H9 (cell line): ENCODE measurements around the gene CAPN3. TPM values are rescaled to one million over a fixed set of nuclear protein-coding genes. Genes with fewer than 3 reads are reported as not detected.

Source experiments
- DNase-seq: peaks from one replicate; pipeline ENCODE4 v3.0.0-alpha.2; 2017
- H2AFZ ChIP-seq: one replicate; pipeline ENCODE4 v1.6.1; 2013; ENCODE audit warnings: mild to moderate bottlenecking, low read length, control low read depth, moderate library complexity
- H2AK5ac ChIP-seq: 2 replicates; pipeline ENCODE4 v1.6.1; 2013; ENCODE audit warnings: low read length, control low read depth, mixed read lengths; ENCODE audit not compliant: insufficient read length
- H2BK120ac ChIP-seq: one replicate; pipeline ENCODE4 v1.6.1; 2013; ENCODE audit warnings: low read depth, mild to moderate bottlenecking, low read length, control low read depth, inconsistent platforms; ENCODE audit not compliant: poor library complexity, severe bottlenecking
- H2BK12ac ChIP-seq: 2 replicates; pipeline ENCODE4 v1.6.1; 2013; ENCODE audit warnings: low read length, control low read depth, mixed read lengths, low read depth; ENCODE audit not compliant: insufficient read length
- H2BK15ac ChIP-seq: 2 replicates; pipeline ENCODE4 v1.6.1; 2013; ENCODE audit warnings: low read depth, low read length, control low read depth
- H2BK20ac ChIP-seq: one replicate; pipeline ENCODE4 v1.6.1; 2013; ENCODE audit warnings: low read depth, mild to moderate bottlenecking, low read length, control low read depth, inconsistent platforms; ENCODE audit not compliant: poor library complexity, severe bottlenecking
- H2BK5ac ChIP-seq: 2 replicates; pipeline ENCODE4 v1.6.1; 2013; ENCODE audit warnings: low read length, control low read depth, mixed read lengths; ENCODE audit not compliant: insufficient read length
- H3K14ac ChIP-seq: 2 replicates; pipeline ENCODE4 v1.6.1; 2013; ENCODE audit warnings: low read length, control low read depth; ENCODE audit not compliant: insufficient read depth
- H3K18ac ChIP-seq: 2 replicates; pipeline ENCODE4 v1.6.1; 2013; ENCODE audit warnings: low read depth, mild to moderate bottlenecking, mixed read lengths, low read length, control low read depth; ENCODE audit not compliant: insufficient read length
- H3K23ac ChIP-seq: 2 replicates; pipeline ENCODE4 v1.6.1; 2013; ENCODE audit warnings: low read length, control low read depth, mixed read lengths, low read depth; ENCODE audit not compliant: insufficient read length
- H3K23me2 ChIP-seq: 2 replicates; pipeline ENCODE4 v1.6.1; 2013; ENCODE audit warnings: low read depth, mild to moderate bottlenecking, mixed read lengths, low read length, control low read depth; ENCODE audit not compliant: insufficient read length, poor library complexity, severe bottlenecking
- H3K27ac ChIP-seq: 2 replicates; pipeline ENCODE4 v1.5.1; 2013; ENCODE audit warnings: low read length, control low read depth, mixed read lengths, low read depth; ENCODE audit not compliant: insufficient read length
- H3K27me3 ChIP-seq: 2 replicates; pipeline ENCODE4 v1.6.1; 2013; ENCODE audit warnings: low read length, control low read depth, inconsistent platforms; ENCODE audit not compliant: insufficient read depth
- H3K4ac ChIP-seq: 2 replicates; pipeline ENCODE4 v1.6.1; 2013; ENCODE audit warnings: low read depth, mild to moderate bottlenecking, control low read depth, inconsistent platforms, low read length, moderate library complexity
- H3K4me1 ChIP-seq: 2 replicates; pipeline ENCODE4 v1.6.1; 2013; ENCODE audit warnings: low read length, control low read depth, inconsistent platforms; ENCODE audit not compliant: insufficient read depth
- H3K4me2 ChIP-seq: 2 replicates; pipeline ENCODE4 v1.6.1; 2013; ENCODE audit warnings: low read length, control low read depth, mixed read lengths; ENCODE audit not compliant: insufficient read length, insufficient read depth
- H3K56ac ChIP-seq: 2 replicates; pipeline ENCODE4 v1.6.1; 2013; ENCODE audit warnings: low read depth, mild to moderate bottlenecking, mixed read lengths, low read length, control low read depth; ENCODE audit not compliant: insufficient read length
- H3K79me1 ChIP-seq: 2 replicates; pipeline ENCODE4 v1.6.1; 2013; ENCODE audit warnings: low read depth, mild to moderate bottlenecking, moderate library complexity, low read length, control low read depth, inconsistent platforms; ENCODE audit not compliant: insufficient read depth, poor library complexity, severe bottlenecking
- H3K79me2 ChIP-seq: 2 replicates; pipeline ENCODE4 v1.6.1; 2013; ENCODE audit warnings: low read length, control low read depth, inconsistent platforms; ENCODE audit not compliant: insufficient read depth
- H3K9ac ChIP-seq: 2 replicates; pipeline ENCODE4 v1.6.1; 2013; ENCODE audit warnings: low read length, control low read depth, mixed read lengths; ENCODE audit not compliant: insufficient read length; ENCODE audit errors: extremely low read depth
- H3K9me3 ChIP-seq: one replicate; pipeline ENCODE4 v1.6.1; 2013; ENCODE audit warnings: low read depth, low read length, inconsistent platforms; ENCODE audit not compliant: control insufficient read depth
- H3T11ph ChIP-seq: one replicate; pipeline ENCODE4 v1.6.1; 2013; ENCODE audit warnings: mild to moderate bottlenecking, low read length, control low read depth, inconsistent platforms
- H4K20me1 ChIP-seq: one replicate; pipeline ENCODE4 v1.6.1; 2013; ENCODE audit not compliant: control insufficient read depth, insufficient read length, insufficient read depth
- H4K5ac ChIP-seq: 2 replicates; pipeline ENCODE4 v1.6.1; 2013; ENCODE audit warnings: low read depth, mild to moderate bottlenecking, mixed read lengths, low read length, control low read depth; ENCODE audit not compliant: insufficient read length
- H4K8ac ChIP-seq: replicated peaks from 2 replicates; pipeline ENCODE4 v1.6.1; 2013; ENCODE audit warnings: low read length, control low read depth, mixed read lengths, low read depth; ENCODE audit not compliant: insufficient read length
- H4K91ac ChIP-seq: 2 replicates; pipeline ENCODE4 v1.6.1; 2013; ENCODE audit warnings: low read depth, mild to moderate bottlenecking, moderate library complexity, mixed read lengths, low read length, control low read depth; ENCODE audit not compliant: insufficient read length
- H3K27ac Mint-ChIP-seq, 3 experiments: 2 replicates in 2 of 3; 3 replicates in 1 of 3; pipeline ENCODE4 v1.8.0; 2020 to 2021; ENCODE audit warnings: mixed read lengths in 3 of 3, mild to moderate bottlenecking in 1 of 3, moderate library complexity in 1 of 3
- H3K27me3 Mint-ChIP-seq: 2 replicates; pipeline ENCODE4 v1.8.0; 2021; ENCODE audit warnings: low read depth, mild to moderate bottlenecking, moderate library complexity, mixed read lengths
- H3K36me3 Mint-ChIP-seq, 3 experiments: 2 replicates in 2 of 3; 3 replicates in 1 of 3; pipeline ENCODE4 v1.8.0; 2020 to 2021; ENCODE audit warnings: low read depth in 3 of 3, mixed read lengths in 3 of 3; ENCODE audit not compliant: insufficient read depth in 1 of 3
- H3K4me1 Mint-ChIP-seq, 2 experiments: 2 replicates each; pipeline ENCODE4 v1.8.0; 2020; ENCODE audit warnings: mixed read lengths in 2 of 2
- H3K4me3 Mint-ChIP-seq, 2 experiments: 2 replicates in 1 of 2; 3 replicates in 1 of 2; pipeline ENCODE4 v1.8.0; 2020 to 2021; ENCODE audit warnings: mild to moderate bottlenecking in 2 of 2, mixed read lengths in 2 of 2, moderate library complexity in 1 of 2
- H3K9me3 Mint-ChIP-seq, 2 experiments: 2 replicates in 1 of 2; 3 replicates in 1 of 2; pipeline ENCODE4 v1.8.0; 2020; ENCODE audit warnings: mild to moderate bottlenecking in 2 of 2, mixed read lengths in 2 of 2, moderate library complexity in 1 of 2
- CTCF ChIP-seq: fragments of 200-600 bp; sonication (generic); conservative IDR thresholded peaks from 3 replicates; pipeline ENCODE4 v1.8.0; 2021; ENCODE audit warnings: antibody characterized with exemption, mild to moderate bottlenecking
- WGBS: extraction: QIAGEN DNeasy Blood & Tissue Kit; methylation state at CpG from one replicate; pipeline ENCODE4 v1.1.7; 2013; ENCODE audit warnings: missing lambda C conversion rate, low lambda C conversion rate, mixed read lengths; ENCODE audit not compliant: insufficient read length; ENCODE audit errors: extremely low coverage; 5-methylcytosine and 5-hydroxymethylcytosine counted together
- total RNA-seq: library from RNA; stranded (reverse); gene quantifications from 2 replicates; pipeline ENCODE4 v1.2.1, GENCODE V29; 2021

The CAPN3 gene
- total RNA-seq, 1 experiment from 2014 or later, result 0.31 TPM

GRCh38 chr15:42324308-42324707 is 35.0 kb upstream of the CAPN3 start:
- H3K79me1 ChIP-seq, result no peaks in the 10 kb centered on the region
- H3K18ac ChIP-seq, result no peak overlapping the region
- H3K36me3 Mint-ChIP-seq, result no peaks in the 10 kb centered on the region
- no peak overlapping the region for H3T11ph ChIP-seq
- no peak overlapping the region for H3K9ac ChIP-seq
- no peak overlapping the region for H3K23ac ChIP-seq
- H3K79me2 ChIP-seq, result no peaks in the 10 kb centered on the region
- no peaks in the 10 kb centered on the region for H3K9me3 ChIP-seq
- no peak overlapping the region for H4K5ac ChIP-seq
- H3K4me3 Mint-ChIP-seq, result no peak overlapping the region
- H2BK5ac ChIP-seq, result no peak overlapping the region
- no peaks in the 10 kb centered on the region for H3K27me3 Mint-ChIP-seq
- H3K56ac ChIP-seq, result no peak overlapping the region
- H3K4me2 ChIP-seq, result no peak overlapping the region
- no peak overlapping the region for H2BK12ac ChIP-seq
- no peak overlapping the region for H3K4ac ChIP-seq
- no peaks in the 10 kb centered on the region for H3K27me3 ChIP-seq
- no peak overlapping the region for H2AK5ac ChIP-seq
- TF ChIP-seq CTCF, result no peak
- no peak for DNase-seq
- no peaks in the 10 kb centered on the region for H3K4me1 ChIP-seq
- H3K4me1 Mint-ChIP-seq, result no peaks in the 10 kb centered on the region
- H4K20me1 ChIP-seq, result no peaks in the 10 kb centered on the region
- no peak overlapping the region for H2AFZ ChIP-seq
- no peak overlapping the region for H3K27ac Mint-ChIP-seq
- H4K8ac ChIP-seq, result no peak overlapping the region
- H3K23me2 ChIP-seq, result no peaks in the 10 kb centered on the region
- no peak overlapping the region for H2BK15ac ChIP-seq
- no peaks in the 10 kb centered on the region; a peak in 1 of 5 replicates for H3K9me3 Mint-ChIP-seq
- no peak overlapping the region for H2BK20ac ChIP-seq
- H4K91ac ChIP-seq, result no peak overlapping the region
- H3K27ac ChIP-seq, result no peak overlapping the region
- WGBS, result no CpG with 5 or more reads among the region's 4 CpGs
- no peak overlapping the region for H3K14ac ChIP-seq
- H2BK120ac ChIP-seq, result no peak overlapping the region
